GM21723 (cell line): ENCODE data around the gene SLC39A11.
"Not testable (repeated sequence)": the region's sequence is repeated elsewhere in the genome, so short reads cannot be mapped to it uniquely, and the experiment has no call there.

Source experiments
- ATAC-seq: cut with Tn5 transposase; IDR thresholded peaks from one replicate; pipeline ENCODE4 v1.9.1; 2021; ENCODE audit warnings: mild to moderate bottlenecking, moderate library complexity; ENCODE audit not compliant: unreplicated experiment

Gene SLC39A11

DNA sequence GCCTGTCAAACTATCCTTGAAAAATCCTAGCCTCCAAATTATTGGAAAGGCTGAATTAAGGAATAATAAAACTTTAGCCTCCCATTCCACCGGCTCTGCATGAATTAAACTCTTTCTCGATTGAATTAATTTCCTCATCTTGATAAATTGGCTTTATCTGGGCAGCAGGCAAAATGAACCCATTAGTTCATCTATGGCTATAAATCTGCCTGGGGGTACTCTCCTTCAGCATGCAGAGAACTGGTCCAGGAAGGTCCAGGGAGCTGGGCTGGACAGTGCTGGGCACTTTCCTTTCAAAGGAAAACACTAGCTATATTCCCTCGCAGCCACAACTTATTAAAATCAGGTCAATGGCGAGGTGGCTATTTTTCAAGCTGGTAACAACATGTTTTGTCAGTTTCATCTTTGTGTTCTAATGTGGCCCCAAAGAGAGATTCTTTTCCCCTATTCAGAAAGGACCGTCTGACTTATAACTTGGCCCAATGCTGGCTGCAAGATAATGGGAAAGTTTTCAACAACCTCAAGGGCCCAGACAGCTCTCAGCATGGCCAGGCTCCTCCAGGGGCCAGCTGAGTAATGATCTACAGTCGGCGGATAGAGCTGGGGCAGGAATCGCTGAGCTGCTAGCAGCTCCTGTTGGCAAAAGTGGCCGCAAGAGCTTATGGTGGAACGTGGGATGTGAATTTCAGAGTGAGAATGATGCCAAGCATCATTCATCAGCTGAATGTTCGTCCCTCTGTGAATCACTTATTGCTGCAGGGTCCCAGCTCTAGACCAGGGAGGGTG lies 326.9 kb downstream of the SLC39A11 start:
- ATAC-seq = no peak

- ATAC-seq = no peak
Measured at GRCh38 chr17:72764632-72765041, 327.9 kb downstream of the SLC39A11 start.

GRCh38 chr17:72763981-72764380 lies 328.5 kb downstream of the SLC39A11 start:
- no peak for ATAC-seq

DNA sequence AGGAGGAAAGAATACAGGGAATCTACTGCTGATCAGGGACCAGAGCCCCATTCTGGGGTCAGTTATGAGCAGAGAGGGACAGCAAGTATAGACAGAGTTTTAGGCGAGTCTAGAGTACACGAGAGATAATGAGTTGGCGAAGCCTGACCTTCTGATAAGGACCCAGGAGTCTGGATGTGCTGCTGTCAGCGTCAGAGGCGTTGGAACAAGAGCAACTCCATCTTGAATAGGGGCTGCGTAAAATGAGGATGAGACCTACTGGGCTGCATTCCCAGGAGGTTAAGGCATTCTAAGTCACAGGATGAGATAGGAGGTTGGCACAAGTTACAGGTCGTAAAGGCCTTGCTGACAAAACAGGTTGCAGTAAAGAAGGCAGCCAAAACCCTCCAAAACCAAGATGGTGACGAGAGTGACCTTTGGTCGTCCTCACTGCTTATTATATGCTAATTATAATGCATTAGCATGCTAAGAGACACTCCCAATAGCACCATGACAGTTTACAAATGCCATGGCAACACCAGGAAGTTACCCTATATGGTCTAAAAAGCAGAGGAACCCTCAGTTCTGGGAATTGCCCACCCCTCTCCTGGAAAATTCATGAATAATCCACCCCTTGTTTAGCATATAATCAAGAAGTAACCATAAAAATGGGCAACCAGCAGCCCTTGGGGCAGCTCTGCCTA lies 330.5 kb downstream of the SLC39A11 start:
- ATAC-seq = not testable (repeated sequence)

- ATAC-seq = no peak
Measured at GRCh38 chr17:72761431-72761830, 331.1 kb downstream of the SLC39A11 start.

DNA sequence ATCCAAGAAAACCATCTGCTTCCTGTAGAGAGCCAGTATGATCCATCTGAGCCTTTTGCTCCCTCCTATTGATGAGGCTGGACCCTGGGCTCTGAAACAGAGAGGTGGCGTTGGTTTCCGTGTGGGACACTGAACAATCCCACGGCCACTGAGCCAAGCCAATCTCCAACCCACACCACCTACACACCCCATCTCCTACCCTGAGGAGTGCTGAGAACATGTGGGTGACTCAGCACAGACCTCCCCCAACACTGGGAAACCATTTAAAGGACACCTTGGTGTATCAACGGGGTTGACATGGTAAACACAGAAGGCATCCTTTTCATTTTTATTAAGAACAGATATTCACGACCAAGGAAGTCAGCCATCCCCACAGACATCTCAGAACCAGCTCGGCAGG lies 332.1 kb downstream of the SLC39A11 start:
- no peak for ATAC-seq

GRCh38 chr17:72759301-72759700 lies 333.2 kb downstream of the SLC39A11 start:
- no peak for ATAC-seq

DNA sequence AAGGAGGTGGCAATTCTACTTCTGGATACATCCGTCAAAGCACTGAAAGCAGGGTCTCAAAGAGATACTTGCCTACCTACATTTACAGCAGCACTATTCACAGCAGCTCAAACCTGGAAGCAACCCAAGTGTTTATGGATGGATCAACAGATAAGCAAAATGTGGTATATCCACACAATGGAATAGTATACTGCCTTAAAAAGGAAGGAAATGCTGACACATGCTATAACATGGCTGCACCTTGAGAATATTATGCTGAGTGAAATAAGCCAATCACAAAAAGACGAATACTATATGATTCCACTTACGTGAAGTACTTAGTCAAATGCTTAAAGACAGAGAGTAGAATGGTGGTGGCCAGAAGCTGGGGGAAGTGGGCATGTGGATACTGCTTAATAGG lies 336.2 kb downstream of the SLC39A11 start:
- ATAC-seq = no peak

DNA sequence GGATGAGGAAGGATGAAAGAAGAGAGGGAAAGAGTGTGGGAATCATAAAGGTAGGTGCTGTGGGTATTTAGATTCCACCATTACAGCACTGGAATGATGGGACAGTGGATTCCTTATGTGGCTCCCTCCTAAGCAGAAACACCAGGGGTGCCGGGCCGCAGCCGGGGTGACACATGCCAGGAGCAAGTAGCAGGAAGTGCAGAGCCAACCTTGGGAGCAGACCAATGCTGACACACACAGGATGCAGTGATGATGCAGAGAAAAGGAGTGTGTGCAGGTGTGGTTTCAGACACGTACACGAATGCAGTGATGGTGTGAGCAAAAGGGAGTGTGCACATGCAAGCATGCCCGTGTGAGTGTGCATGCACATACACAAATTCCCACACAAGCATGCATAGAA lies 338.0 kb downstream of the SLC39A11 start:
- no peak for ATAC-seq

- ATAC-seq = no peak
Measured at GRCh38 chr17:72751746-72752145, 340.7 kb downstream of the SLC39A11 start.

- no peak for ATAC-seq
Measured at GRCh38 chr17:72749119-72749572, 343.3 kb downstream of the SLC39A11 start.

GRCh38 chr17:72747501-72747900 lies 345.0 kb downstream of the SLC39A11 start:
- ATAC-seq = no peak

DNA sequence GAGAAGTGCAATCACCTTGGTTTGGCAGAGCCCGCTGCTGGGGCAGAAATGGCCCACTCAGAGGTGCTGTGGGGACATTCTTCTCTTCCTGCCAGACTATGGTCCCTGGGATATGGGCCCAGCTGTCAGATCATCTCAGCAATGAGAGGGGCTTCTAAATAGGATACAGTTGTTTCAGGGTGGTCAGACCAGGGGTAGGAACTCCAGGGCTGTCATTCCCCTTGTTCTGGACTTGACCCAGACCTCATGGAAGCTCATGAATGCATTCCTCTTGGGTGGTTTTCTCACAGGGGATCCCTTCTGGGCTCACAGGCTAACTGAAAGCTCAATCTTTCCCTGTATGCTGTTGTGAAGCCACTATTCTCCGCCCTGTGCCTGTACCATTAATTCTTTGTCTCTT lies 347.2 kb downstream of the SLC39A11 start:
- ATAC-seq = no peak

- no peak for ATAC-seq
Measured at GRCh38 chr17:72743037-72743467, 349.4 kb downstream of the SLC39A11 start.

DNA sequence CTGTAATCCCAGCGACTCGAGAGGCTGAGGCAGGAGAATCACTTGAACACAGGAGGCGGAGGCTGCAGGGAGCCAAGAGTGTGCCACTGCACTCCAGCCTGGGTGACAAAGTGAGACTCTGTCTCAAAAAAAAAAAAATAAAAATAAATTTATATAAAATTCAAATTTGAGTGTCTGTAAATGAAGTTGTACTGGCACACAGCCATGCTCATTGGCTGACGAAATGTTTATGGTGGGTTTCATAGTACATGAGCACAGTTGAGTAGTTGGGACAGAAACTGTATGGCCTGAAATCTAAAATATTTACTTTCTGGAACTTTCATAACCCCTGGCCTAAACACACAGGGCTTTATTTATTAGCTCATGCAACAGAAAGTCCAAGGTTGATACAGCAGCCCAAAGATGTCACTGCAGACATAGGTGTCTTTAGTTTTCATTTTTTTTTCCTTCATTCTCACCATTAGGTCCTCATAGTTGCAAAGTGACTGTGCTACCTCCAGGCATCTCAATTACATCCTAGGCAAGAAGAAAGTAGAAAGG lies 355.3 kb downstream of the SLC39A11 start:
- ATAC-seq = no peak

GRCh38 chr17:72735592-72735991 lies 356.9 kb downstream of the SLC39A11 start:
- no peak for ATAC-seq

DNA sequence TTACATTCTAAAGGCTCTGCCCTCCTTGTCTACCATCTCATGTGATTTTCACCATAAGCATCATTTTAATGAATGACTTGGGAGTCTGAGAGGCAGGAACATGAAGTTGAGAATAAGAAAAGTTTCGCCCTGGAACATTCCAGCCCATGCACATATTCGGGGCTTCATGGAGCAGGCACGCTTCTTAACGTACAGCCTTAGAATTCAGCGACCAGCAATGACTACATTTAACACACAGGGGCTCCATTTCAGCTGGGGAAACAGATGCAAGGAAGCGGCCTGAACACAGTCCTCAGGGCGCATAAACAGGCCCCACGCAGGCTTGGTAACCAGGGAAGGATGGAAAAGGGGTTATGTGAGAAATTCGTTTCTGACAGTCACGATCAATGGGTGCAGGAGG lies 357.4 kb downstream of the SLC39A11 start:
- no peak for ATAC-seq

DNA sequence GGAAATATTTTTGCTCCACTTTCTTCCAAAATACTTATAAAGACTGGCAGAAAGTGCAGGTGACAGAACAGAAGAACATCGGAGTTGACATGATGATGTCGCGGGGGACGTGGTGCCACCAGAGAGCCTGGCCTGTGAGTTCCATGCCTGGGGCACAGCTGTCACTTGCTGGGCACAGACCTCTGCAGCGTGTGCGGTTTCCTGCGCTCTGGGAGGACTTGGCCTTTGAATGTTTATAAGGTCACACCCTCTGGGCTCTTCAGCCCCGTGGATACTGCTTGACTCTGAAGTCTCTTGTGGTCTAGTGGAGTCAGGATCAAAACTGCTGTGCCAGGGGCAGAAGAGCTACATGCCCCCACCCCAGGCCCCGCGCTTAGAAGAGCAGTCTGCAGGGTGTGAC lies 357.9 kb downstream of the SLC39A11 start:
- no peak for ATAC-seq

GRCh38 chr17:72733619-72734282 lies 358.7 kb downstream of the SLC39A11 start:
- peak; percentile 54 for ATAC-seq

DNA sequence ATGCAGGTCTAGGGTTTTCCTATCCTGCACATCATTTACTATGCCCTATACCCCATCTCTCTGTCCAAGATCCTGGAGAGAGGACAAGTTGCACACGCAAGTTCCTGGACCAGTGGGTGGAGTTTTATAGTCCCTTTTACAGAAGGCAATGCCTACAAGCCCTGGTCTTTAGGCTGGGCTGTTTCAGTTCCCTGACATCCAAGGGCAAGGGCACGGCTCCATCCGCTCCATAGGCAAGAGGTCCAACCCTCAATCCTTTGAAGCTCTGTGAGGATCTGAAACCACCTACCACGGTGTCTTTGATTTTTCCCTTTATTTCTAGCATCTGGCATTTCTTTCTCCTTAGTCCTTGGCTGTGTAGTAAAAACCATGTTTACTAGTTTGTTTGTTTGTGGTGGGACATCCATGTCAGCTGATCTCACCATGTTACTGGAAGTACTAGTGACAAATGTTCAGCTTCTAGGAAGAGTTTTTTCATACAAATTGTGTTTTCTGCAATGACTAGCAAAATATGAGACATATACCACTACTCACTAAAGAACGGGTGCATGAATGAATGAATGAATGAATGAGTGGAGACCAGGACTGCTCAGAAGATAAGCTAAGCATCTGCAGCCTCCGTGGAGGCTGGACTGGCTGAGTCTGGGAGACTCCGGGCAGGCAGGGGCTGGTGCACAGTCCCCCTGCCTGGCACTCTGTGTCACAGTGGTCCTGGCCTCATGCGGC lies 359.4 kb downstream of the SLC39A11 start:
- ATAC-seq = no peak

DNA sequence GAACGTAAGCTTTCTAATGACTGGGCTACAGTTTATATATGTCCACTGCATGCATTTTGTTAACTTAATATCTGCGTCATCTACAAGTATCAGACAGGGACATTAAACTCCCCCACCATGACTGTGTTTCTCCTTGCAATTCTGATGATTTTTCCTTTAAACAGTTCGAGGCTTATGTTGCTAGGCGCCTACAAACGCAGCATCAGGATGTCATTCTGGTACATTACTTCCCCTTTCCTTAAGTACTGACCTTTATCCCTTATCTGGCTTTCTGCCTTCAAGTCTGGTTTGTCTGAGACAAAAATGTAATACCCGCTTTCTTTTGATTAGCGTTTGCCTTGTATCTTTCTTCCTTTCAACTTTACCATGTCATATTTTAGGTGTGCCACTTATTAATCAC lies 362.4 kb downstream of the SLC39A11 start:
- no peak for ATAC-seq
